ENCODE data around the gene SEC24A. TPM values are rescaled to one million over a fixed set of nuclear protein-coding genes. Genes with fewer than 3 reads are reported as not detected.

Gene SEC24A
- total RNA-seq, 1 experiment from 2014 or later: 16.2 TPM

DNA sequence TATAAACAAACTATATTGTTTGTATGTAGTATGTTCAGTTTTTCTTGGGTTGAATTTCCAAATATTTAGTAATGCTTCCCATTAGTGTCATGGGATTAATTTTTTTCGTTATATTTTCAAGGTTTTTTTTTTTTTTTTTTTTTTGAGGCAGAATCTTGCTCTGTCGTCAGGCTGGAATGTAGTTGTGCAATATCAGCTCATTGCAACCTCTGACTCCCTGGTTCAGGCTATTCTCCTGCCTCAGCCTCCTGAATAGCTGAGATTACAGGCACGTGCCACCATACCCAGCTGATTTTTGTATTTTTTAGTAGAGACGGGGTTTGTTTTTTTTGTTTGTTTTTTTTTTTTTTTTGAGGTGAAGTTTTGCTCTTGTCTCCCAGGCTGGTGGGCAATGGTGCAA lies 120.6 kb downstream of the SEC24A start:
- H3K79me2 ChIP-seq (ENCODE audit: low read depth): no peaks in the 10 kb centered on the region
- DNase-seq: no peak
- no peaks in the 10 kb centered on the region for H3K4me1 ChIP-seq (replicated peaks; ENCODE audit: insufficient read depth)
- TF ChIP-seq, protein P1, sequence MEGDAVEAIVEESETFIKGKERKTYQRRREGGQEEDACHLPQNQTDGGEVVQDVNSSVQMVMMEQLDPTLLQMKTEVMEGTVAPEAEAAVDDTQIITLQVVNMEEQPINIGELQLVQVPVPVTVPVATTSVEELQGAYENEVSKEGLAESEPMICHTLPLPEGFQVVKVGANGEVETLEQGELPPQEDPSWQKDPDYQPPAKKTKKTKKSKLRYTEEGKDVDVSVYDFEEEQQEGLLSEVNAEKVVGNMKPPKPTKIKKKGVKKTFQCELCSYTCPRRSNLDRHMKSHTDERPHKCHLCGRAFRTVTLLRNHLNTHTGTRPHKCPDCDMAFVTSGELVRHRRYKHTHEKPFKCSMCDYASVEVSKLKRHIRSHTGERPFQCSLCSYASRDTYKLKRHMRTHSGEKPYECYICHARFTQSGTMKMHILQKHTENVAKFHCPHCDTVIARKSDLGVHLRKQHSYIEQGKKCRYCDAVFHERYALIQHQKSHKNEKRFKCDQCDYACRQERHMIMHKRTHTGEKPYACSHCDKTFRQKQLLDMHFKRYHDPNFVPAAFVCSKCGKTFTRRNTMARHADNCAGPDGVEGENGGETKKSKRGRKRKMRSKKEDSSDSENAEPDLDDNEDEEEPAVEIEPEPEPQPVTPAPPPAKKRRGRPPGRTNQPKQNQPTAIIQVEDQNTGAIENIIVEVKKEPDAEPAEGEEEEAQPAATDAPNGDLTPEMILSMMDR (conservative IDR thresholded peaks at IDR 0.05): no peak
- no peak for TF ChIP-seq EZH2 (IDR thresholded peaks at IDR 0.05; ENCODE audit: low read depth)
- H4K20me1 ChIP-seq (ENCODE audit: insufficient read depth): 0 out of 2 replicates have a peak, but pooled peaks cover 3% of the 10 kb centered on the region
- H2AFZ ChIP-seq: no peak overlapping the region
- H3F3A ChIP-seq (ENCODE audit: insufficient read depth, low read depth): peaks cover 27% of the 10 kb centered on the region
- H3K9me3 ChIP-seq (ENCODE audit: insufficient read depth, low read depth): no peaks in the 10 kb centered on the region
- H3K27ac ChIP-seq: no peak overlapping the region
- ChIA-PET CTCF (no interaction called here), POLR2A (ENCODE audit: unreplicated experiment) (no interaction called here)
- no TSS peak for BruUV-seq (replicated peaks)
- no peaks in the 10 kb centered on the region for H3K27me3 ChIP-seq (ENCODE audit: insufficient read depth, low read depth)
- peaks cover 33% of the 10 kb centered on the region for H3K36me3 ChIP-seq (ENCODE audit: low read depth)
- H3K9me2 ChIP-seq (ENCODE audit: insufficient read depth): no peaks in the 10 kb centered on the region
- intact Hi-C loops (cut with micrococcal nuclease; ENCODE audit: unreplicated experiment): no loop called here
- H3K4me3 ChIP-seq: no peak overlapping the region
- no peak overlapping the region for H3K4me2 ChIP-seq

DNA sequence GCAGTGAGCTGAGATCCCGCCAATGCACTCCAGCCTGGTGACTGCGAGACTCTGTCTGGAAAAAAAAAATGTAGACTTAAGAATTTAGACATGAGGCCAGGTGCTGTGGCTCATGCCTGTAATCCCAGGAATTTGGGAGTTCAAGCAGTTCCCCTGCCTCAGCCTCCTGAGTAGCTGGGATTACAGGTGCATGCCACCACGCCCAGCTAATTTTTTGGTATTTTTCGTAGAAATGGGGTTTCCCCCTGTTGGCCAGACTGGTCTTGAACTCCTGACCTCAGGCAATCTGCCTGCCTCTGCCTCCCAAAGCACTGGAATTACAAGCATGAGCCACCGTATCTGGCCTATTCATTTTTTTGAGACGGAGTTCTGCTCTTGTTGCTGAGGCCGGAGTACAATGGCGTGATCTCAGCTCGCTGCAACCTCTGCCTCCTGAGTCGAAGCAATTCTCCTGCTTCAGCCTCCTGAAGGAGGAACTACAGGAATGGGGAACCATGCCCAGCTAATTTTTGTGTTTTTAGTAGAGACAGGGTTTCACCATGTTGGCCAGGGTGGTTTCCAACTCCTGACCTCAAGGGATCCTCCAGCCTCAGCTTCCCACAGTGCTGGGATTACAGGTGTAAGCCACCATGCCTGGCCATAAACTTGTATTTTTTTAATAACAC lies 124.0 kb downstream of the SEC24A start:
- DNase-seq: no peak
- H4K20me1 ChIP-seq (ENCODE audit: insufficient read depth): peaks cover 3% of the 10 kb centered on the region; the same call in 1 of the 2 replicates
- no peaks in the 10 kb centered on the region for H3K79me2 ChIP-seq (ENCODE audit: low read depth)
- no peak overlapping the region for H2AFZ ChIP-seq
- CTCF ChIA-PET: no interaction called here
- no peaks in the 10 kb centered on the region for H3K9me2 ChIP-seq (ENCODE audit: insufficient read depth)
- intact Hi-C loops (cut with micrococcal nuclease; ENCODE audit: unreplicated experiment): no loop called here
- no TSS peak for BruUV-seq (replicated peaks)
- no peak overlapping the region for H3K27ac ChIP-seq
- H3F3A ChIP-seq (ENCODE audit: insufficient read depth, low read depth): peaks cover 23% of the 10 kb centered on the region
- H3K36me3 ChIP-seq (ENCODE audit: low read depth): peaks cover 37% of the 10 kb centered on the region
- no peaks in the 10 kb centered on the region for H3K9me3 ChIP-seq (ENCODE audit: insufficient read depth, low read depth)
- H3K4me3 ChIP-seq: no peak overlapping the region
- no peak for TF ChIP-seq EZH2 (IDR thresholded peaks at IDR 0.05; ENCODE audit: low read depth)
- TF ChIP-seq, protein P1 (conservative IDR thresholded peaks at IDR 0.05): no peak
- H3K4me1 ChIP-seq (replicated peaks; ENCODE audit: insufficient read depth): no peaks in the 10 kb centered on the region
- no peak overlapping the region for H3K4me2 ChIP-seq
- no peaks in the 10 kb centered on the region for H3K27me3 ChIP-seq (ENCODE audit: insufficient read depth, low read depth)
- POLR2A ChIA-PET (ENCODE audit: unreplicated experiment): no interaction called here

DNA sequence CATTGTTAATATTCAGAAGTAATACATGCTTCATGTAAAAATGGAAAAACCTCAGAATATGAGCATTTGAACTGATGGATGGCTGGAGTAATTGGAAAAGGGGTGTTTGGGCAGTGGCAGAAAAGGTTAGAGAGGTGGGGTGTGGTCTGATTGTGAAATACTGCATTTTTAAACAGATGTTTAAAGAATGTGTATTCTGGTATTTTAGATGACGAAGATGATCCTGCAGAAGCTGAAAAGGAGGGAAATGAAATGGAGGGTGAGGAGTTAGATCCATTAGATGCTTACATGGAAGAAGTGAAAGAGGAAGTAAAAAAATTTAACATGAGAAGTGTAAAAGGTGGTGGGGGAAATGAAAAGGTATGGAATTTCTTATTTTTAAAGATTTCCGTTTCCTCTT lies 128.8 kb downstream of the SEC24A start:
- Histone ChIP-seq H3K79me2 (ENCODE audit: low read depth) (no peaks in the 10 kb centered on the region), H3K4me2 (no peak overlapping the region), H3K27me3 (ENCODE audit: insufficient read depth, low read depth) (no peaks in the 10 kb centered on the region), H3K9me3 (ENCODE audit: insufficient read depth, low read depth) (no peaks in the 10 kb centered on the region), H3K36me3 (ENCODE audit: low read depth) (peaks cover 43% of the 10 kb centered on the region), H3K4me3 (no peak overlapping the region), H2AFZ (no peak overlapping the region), H4K20me1 (ENCODE audit: insufficient read depth) (no peaks in the 10 kb centered on the region; the same call in 1 of the 2 replicates), H3K9me2 (ENCODE audit: insufficient read depth) (no peaks in the 10 kb centered on the region), H3K27ac (no peak overlapping the region), H3F3A (ENCODE audit: insufficient read depth, low read depth) (peaks cover 12% of the 10 kb centered on the region; the same call in 1 of the 2 replicates), H3K4me1 (replicated peaks; ENCODE audit: insufficient read depth) (no peaks in the 10 kb centered on the region)
- ChIA-PET CTCF (no interaction called here), POLR2A (ENCODE audit: unreplicated experiment) (no interaction called here)
- BruUV-seq (replicated peaks): no TSS peak
- intact Hi-C loops (cut with micrococcal nuclease; ENCODE audit: unreplicated experiment): no loop called here
- DNase-seq: no peak
- TF ChIP-seq EZH2 (IDR thresholded peaks at IDR 0.05; ENCODE audit: low read depth): no peak
- TF ChIP-seq, protein P1 (conservative IDR thresholded peaks at IDR 0.05): no peak

Other genes with a start within 250 kb of the SEC24A start
- 35.3 and 36.1 TPM in 2 replicates for gene CDKN2AIPNL, start 236.9 kb upstream of the SEC24A start, total RNA-seq (2021)
- gene JADE2, start 123.1 kb upstream of the SEC24A start, total RNA-seq (2021): 82.1 and 83.5 TPM in 2 replicates
- 37.6 and 49.5 TPM in 2 replicates for gene SAR1B, start 16.0 kb upstream of the SEC24A start, total RNA-seq (2021)
- gene CAMLG, start 89.8 kb downstream of the SEC24A start, total RNA-seq (2021): 24.4 and 28.0 TPM in 2 replicates
- 76.5 and 79.8 TPM in 2 replicates for gene DDX46, start 110.0 kb downstream of the SEC24A start, total RNA-seq (2021)
- gene C5orf24, start 197.2 kb downstream of the SEC24A start, total RNA-seq (2021): 16.4 and 29.2 TPM in 2 replicates
- gene TXNDC15, start 225.6 kb downstream of the SEC24A start, total RNA-seq (2021): 18.0 and 19.5 TPM in 2 replicates

Data from PC-9 (cell line).